Thyroid gland (tissue), 4 donors: ENCODE measurements around the gene SCARF2. TPM values are rescaled to one million over a fixed set of nuclear protein-coding genes. Genes with fewer than 3 reads are reported as not detected.
"Not testable (repeated sequence)": the region's sequence is repeated elsewhere in the genome, so short reads cannot be mapped to it uniquely, and the experiment has no call there.

Source experiments
- DNase-seq, 2 donors: peaks; one replicate each; pipeline ENCODE4 v3.0.0-alpha.2; 2019
- H3K27ac ChIP-seq, 3 donors: fragments of 200-600 bp; sonication (generic); 1 replicate in 2 of 3; 2 replicates in 1 of 3; pipeline ENCODE4 v1.5.1; 2016 to 2019; ENCODE audit warnings: mild to moderate bottlenecking in 1 of 3, moderate library complexity in 1 of 3
- H3K27me3 ChIP-seq: fragments of 200-600 bp; sonication (generic); one replicate; pipeline ENCODE4 v1.5.1; 2019
- H3K36me3 ChIP-seq, 2 donors: fragments of 200-600 bp; sonication (generic); one replicate each; pipeline ENCODE4 v1.5.1; 2016 to 2019
- H3K4me1 ChIP-seq, 2 donors: fragments of 200-600 bp; sonication (generic); one replicate each; pipeline ENCODE4 v1.5.1; 2017 to 2019
- H3K4me3 ChIP-seq, 3 donors: fragments of 200-600 bp; sonication (generic); replicated peaks in 1 of 3; 1 replicate in 2 of 3; 2 replicates in 1 of 3; pipeline ENCODE4 v1.5.1; 2016; ENCODE audit warnings: mild to moderate bottlenecking in 1 of 3
- H3K9me3 ChIP-seq: fragments of 200-600 bp; sonication (generic); one replicate; pipeline ENCODE4 v1.5.1; 2017
- POLR2A ChIP-seq, 2 donors: fragments of 450-650 bp; IDR thresholded peaks; one replicate each; pipeline ENCODE4 v1.6.1; 2017; ENCODE audit warnings: antibody characterized with exemption in 2 of 2, mild to moderate bottlenecking in 2 of 2, moderate library complexity in 1 of 2
- WGBS, 2 donors: methylation state at CpG; one replicate each; pipeline ENCODE4 v1.1.5; 2017; 5-methylcytosine and 5-hydroxymethylcytosine counted together
- intact Hi-C: fragments of 100-400 bp; cut with DNase I; formaldehyde crosslinking; loops from one replicate; pipeline ENCODE4 v1.15.1; 2023
- total RNA-seq, 4 donors: library from RNA; depleted of rRNA; stranded (reverse); fragments of >200 nt; gene quantifications; one replicate each; pipeline ENCODE4 v1.2.3, GENCODE V29; 2016
- TF ChIP-seq, protein P1 (sequence below), 6 experiments: fragments of 200-600 bp in 3 of 6; fragments of 450-650 bp in 3 of 6; sonication (generic) in 3 of 6; IDR thresholded peaks; one replicate each; pipeline ENCODE4 v1.5.1; 2016 to 2019; ENCODE audit warnings: antibody characterized with exemption in 6 of 6, mild to moderate bottlenecking in 2 of 6, inconsistent platforms in 1 of 6, moderate library complexity in 1 of 6

SCARF2 gene
- total RNA-seq, 4 donors from 2014 or later, result 14.4 to 23.1 (median 20.4) TPM

GRCh38 chr22:20451920-20452319 lies 14.3 kb upstream of the SCARF2 start:
- Histone ChIP-seq H3K27me3 (no peaks in the 10 kb centered on the region), H3K9me3 (no peaks in the 10 kb centered on the region), H3K27ac (no peak overlapping the region), H3K4me3 (no peak overlapping the region), H3K4me1 (no peaks in the 10 kb centered on the region), H3K36me3 (peaks cover 0 to 3% of the 10 kb centered on the region in 2 donors)
- no peak for DNase-seq
- intact Hi-C loops, result no loop called here
- 82 to 83% methylated on average over 2 of the region's 2 CpGs for WGBS, 2 donors
- no peak for TF ChIP-seq POLR2A (IDR thresholded peaks at IDR 0.05)
- TF ChIP-seq, protein P1, sequence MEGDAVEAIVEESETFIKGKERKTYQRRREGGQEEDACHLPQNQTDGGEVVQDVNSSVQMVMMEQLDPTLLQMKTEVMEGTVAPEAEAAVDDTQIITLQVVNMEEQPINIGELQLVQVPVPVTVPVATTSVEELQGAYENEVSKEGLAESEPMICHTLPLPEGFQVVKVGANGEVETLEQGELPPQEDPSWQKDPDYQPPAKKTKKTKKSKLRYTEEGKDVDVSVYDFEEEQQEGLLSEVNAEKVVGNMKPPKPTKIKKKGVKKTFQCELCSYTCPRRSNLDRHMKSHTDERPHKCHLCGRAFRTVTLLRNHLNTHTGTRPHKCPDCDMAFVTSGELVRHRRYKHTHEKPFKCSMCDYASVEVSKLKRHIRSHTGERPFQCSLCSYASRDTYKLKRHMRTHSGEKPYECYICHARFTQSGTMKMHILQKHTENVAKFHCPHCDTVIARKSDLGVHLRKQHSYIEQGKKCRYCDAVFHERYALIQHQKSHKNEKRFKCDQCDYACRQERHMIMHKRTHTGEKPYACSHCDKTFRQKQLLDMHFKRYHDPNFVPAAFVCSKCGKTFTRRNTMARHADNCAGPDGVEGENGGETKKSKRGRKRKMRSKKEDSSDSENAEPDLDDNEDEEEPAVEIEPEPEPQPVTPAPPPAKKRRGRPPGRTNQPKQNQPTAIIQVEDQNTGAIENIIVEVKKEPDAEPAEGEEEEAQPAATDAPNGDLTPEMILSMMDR (IDR thresholded peaks at IDR 0.05), result no peak

DNA sequence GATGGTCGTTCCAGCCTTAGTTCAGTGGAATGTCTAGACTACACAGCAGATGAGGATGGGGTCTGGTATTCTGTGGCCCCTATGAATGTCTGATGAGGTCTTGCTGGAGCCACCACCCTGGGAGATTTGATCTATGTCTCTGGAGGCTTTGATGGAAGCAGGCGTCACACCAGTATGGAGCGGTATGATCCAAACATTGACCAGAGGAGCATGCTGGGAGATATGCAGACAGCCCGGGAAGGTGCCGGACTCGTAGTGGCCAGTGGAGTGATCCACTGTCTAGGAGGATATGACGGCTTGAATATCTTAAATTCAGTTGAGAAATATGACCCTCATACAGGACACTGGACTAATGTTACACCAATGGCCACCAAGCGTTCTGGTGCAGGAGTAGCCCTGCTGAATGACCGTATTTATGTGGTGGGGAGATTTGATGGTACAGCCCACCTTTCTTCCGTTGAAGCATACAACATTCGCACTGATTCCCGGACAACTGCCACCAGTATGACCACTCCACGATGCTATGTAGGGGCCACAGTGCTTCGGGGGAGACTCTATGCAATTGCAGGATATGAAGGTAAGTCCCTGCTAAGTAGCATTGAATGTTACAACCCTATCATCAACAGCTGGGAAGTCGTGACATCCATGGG lies 13.6 kb upstream of the SCARF2 start:
- DNase-seq, H3K27ac ChIP-seq, H3K4me3 ChIP-seq, H3K9me3 ChIP-seq, H3K36me3 ChIP-seq, H3K27me3 ChIP-seq, H3K4me1 ChIP-seq, intact Hi-C loops: not testable (repeated sequence)
- 93 to 95% methylated on average over 15 of the region's 15 CpGs for WGBS, 2 donors

DNA sequence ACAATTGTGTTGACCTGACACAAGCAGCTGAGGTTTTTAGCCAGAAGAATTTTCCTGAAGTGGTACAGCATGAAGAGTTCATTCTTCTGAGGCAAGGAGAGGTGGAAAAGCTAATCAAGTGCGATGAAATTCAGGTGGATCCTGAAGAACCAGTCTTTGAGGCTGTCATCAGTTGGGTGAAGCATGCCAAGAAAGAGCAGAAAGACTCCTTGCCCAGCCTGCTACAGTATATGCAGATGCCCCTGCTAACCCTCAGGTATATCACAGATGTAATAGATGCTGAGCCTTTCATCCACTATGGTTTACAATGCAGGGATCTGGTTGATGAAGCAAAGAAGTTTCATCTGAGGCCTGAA lies 12.9 kb upstream of the SCARF2 start:
- Histone ChIP-seq H3K27ac (no peak overlapping the region), H3K4me3 (no peak overlapping the region), H3K9me3 (no peaks in the 10 kb centered on the region), H3K36me3 (peaks cover 0 to 12% of the 10 kb centered on the region in 2 donors), H3K27me3 (no peaks in the 10 kb centered on the region), H3K4me1 (no peaks in the 10 kb centered on the region)
- 79 to 91% methylated on average over 1 of the region's 1 CpG for WGBS, 2 donors
- intact Hi-C loops, result no loop called here
- no peak for DNase-seq
- no peak for TF ChIP-seq POLR2A (IDR thresholded peaks at IDR 0.05)
- TF ChIP-seq, protein P1 (IDR thresholded peaks at IDR 0.05), result no peak

DNA sequence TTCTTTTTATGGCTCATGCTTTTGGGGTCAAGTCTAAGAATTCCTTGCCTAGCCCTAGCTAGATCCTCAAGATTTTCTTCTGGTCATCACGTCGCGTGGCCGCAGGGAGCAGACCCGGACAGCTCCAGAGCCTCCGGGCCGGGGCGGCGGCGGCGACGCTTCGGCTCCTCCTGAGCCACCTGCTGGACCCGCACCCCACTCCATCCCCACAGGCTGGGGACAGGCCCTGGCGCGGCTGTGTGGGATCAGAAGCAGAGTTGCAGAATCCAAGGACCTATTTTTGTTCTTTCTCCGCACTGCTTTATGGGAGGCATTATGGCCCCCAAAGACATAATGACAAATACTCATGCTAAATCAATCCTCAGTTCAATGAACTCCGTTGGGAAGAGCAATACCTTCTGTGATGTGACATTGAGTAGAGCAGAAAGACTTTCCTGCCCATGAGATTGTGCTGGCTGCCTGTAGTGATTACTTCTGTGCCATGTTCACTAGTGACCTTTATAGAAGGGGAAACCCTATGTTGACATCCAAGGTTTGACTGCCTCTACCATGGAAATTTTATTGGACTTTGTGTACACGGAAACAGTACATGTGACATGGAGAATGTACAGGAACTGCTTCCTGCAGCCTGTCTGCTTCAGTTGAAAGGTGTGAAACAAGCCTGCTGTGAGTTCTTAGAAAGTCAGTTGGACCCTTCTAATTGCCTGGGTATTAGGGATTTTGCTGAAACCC lies 12.4 kb upstream of the SCARF2 start:
- Histone ChIP-seq H3K27ac (no peak overlapping the region), H3K9me3 (no peaks in the 10 kb centered on the region), H3K36me3 (peaks cover 0 to 13% of the 10 kb centered on the region in 2 donors), H3K4me3 (no peak overlapping the region), H3K27me3 (no peaks in the 10 kb centered on the region), H3K4me1 (no peaks in the 10 kb centered on the region)
- no peak for DNase-seq
- intact Hi-C loops, result no loop called here
- WGBS, 2 donors, result 95 to 96% methylated on average over 19 of the region's 19 CpGs
- TF ChIP-seq, protein P1 (IDR thresholded peaks at IDR 0.05), result no peak

GRCh38 chr22:20448630-20449029 lies 11.0 kb upstream of the SCARF2 start:
- no peak for DNase-seq
- intact Hi-C loops, result no loop called here
- TF ChIP-seq POLR2A (IDR thresholded peaks at IDR 0.05), result no peak
- TF ChIP-seq, protein P1 (IDR thresholded peaks at IDR 0.05), result no peak
- 94 to 97% methylated on average over 5 of the region's 5 CpGs for WGBS, 2 donors
- H3K4me3 ChIP-seq, result no peak overlapping the region
- no peaks in the 10 kb centered on the region for H3K9me3 ChIP-seq
- no peaks in the 10 kb centered on the region for H3K27me3 ChIP-seq
- H3K27ac ChIP-seq, result no peak overlapping the region
- peaks cover 0 to 16% of the 10 kb centered on the region in 2 donors for H3K36me3 ChIP-seq
- H3K4me1 ChIP-seq, result no peaks in the 10 kb centered on the region
